Astrocyte (in vitro differentiated cells and primary cell): ENCODE results near the gene AIPL1. TPM values are rescaled to one million over a fixed set of nuclear protein-coding genes. Genes with fewer than 3 reads are reported as not detected.

Source experiments
- DNase-seq: peaks from one replicate; pipeline ENCODE4 v3.0.0-alpha.2; 2010; ENCODE audit warnings: low read depth
- FAIRE-seq: peaks from 2 replicates; lab custom pipeline; 2011; peaks lifted over from hg19 to GRCh38; lab: Jason Lieb, UNC
- H2AFZ ChIP-seq: 2 replicates; pipeline ENCODE4 v1.6.0; 2012; ENCODE audit warnings: low read depth, low read length, inconsistent platforms
- H3K27ac ChIP-seq: 2 replicates; pipeline ENCODE4 v1.5.1; 2011; ENCODE audit warnings: low read depth, low read length, inconsistent platforms
- H3K27me3 ChIP-seq: 2 replicates; pipeline ENCODE4 v1.6.0; 2011; ENCODE audit warnings: low read length, inconsistent platforms; ENCODE audit not compliant: insufficient read depth
- H3K36me3 ChIP-seq: 2 replicates; pipeline ENCODE4 v1.5.1; 2011; ENCODE audit warnings: low read length, inconsistent platforms; ENCODE audit not compliant: insufficient read depth
- H3K4me1 ChIP-seq: 2 replicates; pipeline ENCODE4 v1.5.1; 2011; ENCODE audit warnings: low read length, inconsistent platforms; ENCODE audit not compliant: insufficient read depth
- H3K4me2 ChIP-seq: 2 replicates; pipeline ENCODE4 v1.6.0; 2012; ENCODE audit warnings: low read length, inconsistent platforms
- H3K4me3 ChIP-seq: 2 replicates; pipeline ENCODE4 v1.5.1; 2011; ENCODE audit warnings: low read depth, mild to moderate bottlenecking, low read length, inconsistent platforms; ENCODE audit not compliant: insufficient read depth
- H3K79me2 ChIP-seq: 2 replicates; pipeline ENCODE4 v1.6.0; 2012; ENCODE audit warnings: mild to moderate bottlenecking, low read length, inconsistent platforms; ENCODE audit not compliant: insufficient read depth
- H3K9ac ChIP-seq: 2 replicates; pipeline ENCODE4 v1.6.0; 2012; ENCODE audit warnings: mild to moderate bottlenecking, low read length, inconsistent platforms
- H3K9me3 ChIP-seq: 2 replicates; pipeline ENCODE4 v1.5.1; 2012; ENCODE audit warnings: low read depth, mild to moderate bottlenecking, low read length, inconsistent platforms; ENCODE audit not compliant: insufficient read depth
- H4K20me1 ChIP-seq: 2 replicates; pipeline ENCODE4 v1.6.0; 2012; ENCODE audit warnings: low read length, inconsistent platforms; ENCODE audit not compliant: insufficient read depth
- H3K27ac Mint-ChIP-seq: one replicate; pipeline ENCODE4 v1.8.0; 2021; ENCODE audit warnings: mild to moderate bottlenecking, mixed read lengths; ENCODE audit not compliant: unreplicated experiment
- H3K27me3 Mint-ChIP-seq: one replicate; pipeline ENCODE4 v1.8.0; 2021; ENCODE audit warnings: low read depth, mixed read lengths; ENCODE audit not compliant: unreplicated experiment
- H3K36me3 Mint-ChIP-seq: one replicate; pipeline ENCODE4 v1.8.0; 2021; ENCODE audit warnings: low read depth, mixed read lengths; ENCODE audit not compliant: unreplicated experiment
- H3K4me1 Mint-ChIP-seq: one replicate; pipeline ENCODE4 v1.8.0; 2021; ENCODE audit warnings: low read depth, mixed read lengths; ENCODE audit not compliant: unreplicated experiment
- H3K4me3 Mint-ChIP-seq: one replicate; pipeline ENCODE4 v1.8.0; 2021; ENCODE audit warnings: mild to moderate bottlenecking, moderate library complexity, mixed read lengths; ENCODE audit not compliant: unreplicated experiment
- H3K9me3 Mint-ChIP-seq: one replicate; pipeline ENCODE4 v1.8.0; 2021; ENCODE audit warnings: mild to moderate bottlenecking, mixed read lengths; ENCODE audit not compliant: unreplicated experiment
- EZH2 ChIP-seq: IDR thresholded peaks from 2 replicates; pipeline ENCODE4 v1.6.1; 2012; ENCODE audit warnings: mild to moderate bottlenecking, low read length, inconsistent platforms; ENCODE audit not compliant: insufficient read depth
- total RNA-seq: library from RNA; stranded (reverse); gene quantifications from 2 replicates; pipeline ENCODE4 v1.2.1, GENCODE V29; 2021
- TF ChIP-seq, protein P1 (sequence below): IDR thresholded peaks from 2 replicates; pipeline ENCODE4 v1.5.1; 2011; ENCODE audit warnings: low read depth, mild to moderate bottlenecking, inconsistent platforms, low read length, moderate library complexity; ENCODE audit not compliant: insufficient read depth

The AIPL1 gene
- total RNA-seq, 1 donor from 2014 or later, result not detected

- Histone ChIP-seq H3K4me1 (no peaks in the 10 kb centered on the region), H3K9ac (no peak overlapping the region), H3K4me3 (no peak overlapping the region), H3K36me3 (no peaks in the 10 kb centered on the region), H3K27ac (no peak overlapping the region), H3K4me2 (no peak overlapping the region), H3K79me2 (no peaks in the 10 kb centered on the region), H2AFZ (no peak overlapping the region), H4K20me1 (no peaks in the 10 kb centered on the region), H3K27me3 (no peaks in the 10 kb centered on the region), H3K9me3 (no peaks in the 10 kb centered on the region)
- DNase-seq (no peak), FAIRE-seq (no peak)
- H3K36me3 Mint-ChIP-seq, result peaks cover 2% of the 10 kb centered on the region
- no peaks in the 10 kb centered on the region for H3K9me3 Mint-ChIP-seq
- TF ChIP-seq, protein P1, sequence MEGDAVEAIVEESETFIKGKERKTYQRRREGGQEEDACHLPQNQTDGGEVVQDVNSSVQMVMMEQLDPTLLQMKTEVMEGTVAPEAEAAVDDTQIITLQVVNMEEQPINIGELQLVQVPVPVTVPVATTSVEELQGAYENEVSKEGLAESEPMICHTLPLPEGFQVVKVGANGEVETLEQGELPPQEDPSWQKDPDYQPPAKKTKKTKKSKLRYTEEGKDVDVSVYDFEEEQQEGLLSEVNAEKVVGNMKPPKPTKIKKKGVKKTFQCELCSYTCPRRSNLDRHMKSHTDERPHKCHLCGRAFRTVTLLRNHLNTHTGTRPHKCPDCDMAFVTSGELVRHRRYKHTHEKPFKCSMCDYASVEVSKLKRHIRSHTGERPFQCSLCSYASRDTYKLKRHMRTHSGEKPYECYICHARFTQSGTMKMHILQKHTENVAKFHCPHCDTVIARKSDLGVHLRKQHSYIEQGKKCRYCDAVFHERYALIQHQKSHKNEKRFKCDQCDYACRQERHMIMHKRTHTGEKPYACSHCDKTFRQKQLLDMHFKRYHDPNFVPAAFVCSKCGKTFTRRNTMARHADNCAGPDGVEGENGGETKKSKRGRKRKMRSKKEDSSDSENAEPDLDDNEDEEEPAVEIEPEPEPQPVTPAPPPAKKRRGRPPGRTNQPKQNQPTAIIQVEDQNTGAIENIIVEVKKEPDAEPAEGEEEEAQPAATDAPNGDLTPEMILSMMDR, result no peak
- TF ChIP-seq EZH2, result no peak
- no peak overlapping the region for H3K27ac Mint-ChIP-seq
- no peaks in the 10 kb centered on the region for H3K4me1 Mint-ChIP-seq
- H3K27me3 Mint-ChIP-seq, result peaks cover 27% of the 10 kb centered on the region
- H3K4me3 Mint-ChIP-seq, result no peak overlapping the region
Observed at GRCh38 chr17:6387442-6387841, 47.5 kb downstream of the AIPL1 start.

- no peaks in the 10 kb centered on the region for H3K36me3 ChIP-seq
- no peak overlapping the region for H2AFZ ChIP-seq
- no peaks in the 10 kb centered on the region for H3K9me3 ChIP-seq
- FAIRE-seq (no peak), DNase-seq (no peak)
- no peaks in the 10 kb centered on the region for H4K20me1 ChIP-seq
- Mint-ChIP-seq H3K27me3 (peaks cover 27% of the 10 kb centered on the region), H3K27ac (no peak overlapping the region), H3K4me1 (no peaks in the 10 kb centered on the region), H3K9me3 (no peaks in the 10 kb centered on the region), H3K4me3 (no peak overlapping the region), H3K36me3 (peaks cover 2% of the 10 kb centered on the region)
- H3K4me1 ChIP-seq, result no peaks in the 10 kb centered on the region
- no peak overlapping the region for H3K4me2 ChIP-seq
- no peak for TF ChIP-seq EZH2
- TF ChIP-seq, protein P1, result no peak
- H3K27me3 ChIP-seq, result no peaks in the 10 kb centered on the region
- H3K27ac ChIP-seq, result no peak overlapping the region
- no peak overlapping the region for H3K4me3 ChIP-seq
- H3K9ac ChIP-seq, result no peak overlapping the region
- no peaks in the 10 kb centered on the region for H3K79me2 ChIP-seq
Observed at GRCh38 chr17:6386041-6386630, 48.8 kb downstream of the AIPL1 start.

GRCh38 chr17:6384481-6384880 is 50.4 kb downstream of the AIPL1 start:
- H3K27me3 ChIP-seq, result no peaks in the 10 kb centered on the region
- no peak for FAIRE-seq
- no peaks in the 10 kb centered on the region for H3K9me3 Mint-ChIP-seq

More at GRCh38 chr17:6384481-6384880, 50.4 kb downstream of the AIPL1 start:
- Histone ChIP-seq H3K36me3 (no peaks in the 10 kb centered on the region), H3K4me1 (no peaks in the 10 kb centered on the region), H3K79me2 (no peaks in the 10 kb centered on the region), H3K4me2 (no peak overlapping the region), H3K27ac (no peak overlapping the region), H3K9ac (no peak overlapping the region), H3K9me3 (no peaks in the 10 kb centered on the region), H2AFZ (no peak overlapping the region), H3K4me3 (no peak overlapping the region), H4K20me1 (no peaks in the 10 kb centered on the region)
- peaks cover 2% of the 10 kb centered on the region for H3K36me3 Mint-ChIP-seq
- no peak overlapping the region for H3K27ac Mint-ChIP-seq
- H3K4me1 Mint-ChIP-seq, result no peaks in the 10 kb centered on the region
- no peak for DNase-seq
- peaks cover 15% of the 10 kb centered on the region for H3K27me3 Mint-ChIP-seq
- TF ChIP-seq EZH2, result no peak
- TF ChIP-seq, protein P1, result no peak
- no peak overlapping the region for H3K4me3 Mint-ChIP-seq
